Heart left ventricle (tissue), 16 donors: ENCODE measurements around the gene ADAMTSL1. TPM values are rescaled to one million over a fixed set of nuclear protein-coding genes. Genes with fewer than 3 reads are reported as not detected.

ENCODE experiments used
- ATAC-seq, 4 donors: fragments of 200-7000 bp; cut with Tn5 transposase; one replicate each; pipeline ENCODE4 v1.9.1; 2020 to 2022; ENCODE audit warnings: moderate library complexity in 4 of 4, mild to moderate bottlenecking in 3 of 4, moderate number of reproducible peaks in 1 of 4
- DNase-seq, 5 donors: peaks; one replicate each; pipeline ENCODE4 v3.0.0-alpha.2; 2020
- H3K27ac ChIP-seq, 12 donors: fragments of 200-600 bp; sonication (generic) in 4 of 12; one replicate each; pipeline versions ENCODE4 v1.5.0 to v1.8.0; 2016 to 2022; ENCODE audit warnings: mild to moderate bottlenecking in 2 of 12
- H3K27me3 ChIP-seq, 9 donors: fragments of 200-600 bp; sonication (generic) in 2 of 9; one replicate each; pipeline versions ENCODE4 v1.5.1 to v1.8.0; 2016 to 2022; ENCODE audit warnings: mild to moderate bottlenecking in 3 of 9
- H3K36me3 ChIP-seq, 9 donors: fragments of 200-600 bp; sonication (generic) in 2 of 9; one replicate each; pipeline versions ENCODE4 v1.5.0 to v1.8.0; 2018 to 2022; ENCODE audit warnings: mild to moderate bottlenecking in 2 of 9
- H3K4me1 ChIP-seq, 12 donors: fragments of 200-600 bp; sonication (generic) in 4 of 12; one replicate each; pipeline versions ENCODE4 v1.5.0 to v1.8.0; 2016 to 2022; ENCODE audit warnings: mild to moderate bottlenecking in 3 of 12
- H3K4me3 ChIP-seq, 12 donors: fragments of 200-600 bp; sonication (generic) in 4 of 12; one replicate each; pipeline versions ENCODE4 v1.5.0 to v1.8.0; 2017 to 2022; ENCODE audit warnings: mild to moderate bottlenecking in 9 of 12, moderate library complexity in 4 of 12
- H3K9me3 ChIP-seq, 12 donors: fragments of 200-600 bp; sonication (generic) in 4 of 12; one replicate each; pipeline versions ENCODE4 v1.5.0 to v1.8.0; 2016 to 2022; ENCODE audit warnings: mild to moderate bottlenecking in 1 of 12
- CTCF ChIP-seq, 12 donors: fragments of 200-600 bp; sonication (generic) in 4 of 12; IDR thresholded peaks; one replicate each; pipeline versions ENCODE4 v1.5.0 to v1.8.0; 2018 to 2022; ENCODE audit warnings: antibody characterized with exemption in 12 of 12, mild to moderate bottlenecking in 5 of 12
- POLR2A ChIP-seq, 2 donors: fragments of 450-650 bp; IDR thresholded peaks; one replicate each; pipeline ENCODE4 v1.6.1; 2017; ENCODE audit warnings: antibody characterized with exemption in 2 of 2, mild to moderate bottlenecking in 2 of 2, moderate library complexity in 2 of 2
- WGBS, 4 donors: extraction: QIAGEN DNeasy Blood & Tissue Kit in 2 of 4; methylation state at CpG; one replicate each; pipeline versions ENCODE4 v1.1.5 to v1.1.7; 2013 to 2018; 5-methylcytosine and 5-hydroxymethylcytosine counted together
- intact Hi-C, 10 donors: fragments of 100-400 bp; cut with DNase I; formaldehyde crosslinking; loops; one replicate each; pipeline versions ENCODE4 v1.11.1 to v1.14.2; 2022
- polyA plus RNA-seq, 2 donors: library from polyadenylated mRNA; stranded (reverse); fragments of 200-250 nt; gene quantifications; one replicate each; pipeline ENCODE4 v1.2.3, GENCODE V29; 2013
- total RNA-seq, 9 donors: library from RNA; depleted of rRNA in 2 of 9; stranded (reverse); fragments of >200 nt in 2 of 9; fragmentation: NEBNext Ultra II Directional in 3 of 9; extraction: Animal tissue kit (Norgen Biotek cat#: 25700) in 3 of 9; gene quantifications; one replicate each; pipeline versions ENCODE4 v1.1.0 to v1.2.4, GENCODE V29; 2016 to 2023
- donor health status: ischemic (EF 13 %, LVEDD 7.1; RV severe dilation, severe dysfunction).
- donor health status: healthy with polysubstance abuse.
- donor health status: DM: no; HTN: yes; CAD: no.
- donor health status: DM: no; HTN: no; CAD: no.
- donor health status: ischemic (EF 25% LVEDD 6.9; RV normal size, moderate dysfunction).
- donor health status: ischemic (EF 25% LVEDD 5.7; RV mildly dilated, moderate dysfunction).
- donor health status: healthy.
- donor health status: DM: yes; HTN: yes; CAD: no.
- donor health status: ischemic (EF 35%, LVEDD 5.7; RV mildly dilated, moderate dysfunction).
- donor health status: nonischemic (EF 11% LVEDD 7.7; RV severe dilation, severe dysfunction).
- donor health status: DM: yes; HTN: yes; CAD: no.
- donor health status: PGD.
- donor health status: ischemic (EF 29% LVEDD 5.4; RV normal size, mild dysfunction).
- donor health status: nonischemic (EF 23%, LVEDD 6.1; RV moderate dilation, normal function).

Gene ADAMTSL1
- total and polyA plus RNA-seq, 11 donors, result 0.46 to 4.7 (median 1.1) TPM

- Histone ChIP-seq H3K27ac (peak overlapping the region in 5 of 12 donors; percentile 5 to 47 (median 34)), H3K9me3 (no peaks in the 10 kb centered on the region), H3K4me1 (peaks cover 0 to 23% (median 9%) of the 10 kb centered on the region in 12 donors), H3K27me3 (no peaks in the 10 kb centered on the region), H3K36me3 (no peaks in the 10 kb centered on the region), H3K4me3 (no peak overlapping the region)
- no peak for DNase-seq
- 60 to 68% (median 66%) methylated on average over 6 of the region's 6 CpGs for WGBS, 4 donors
- intact Hi-C loops, result no loop called here
- ATAC-seq, result peak in 1 of 4 donors; percentile 24
- TF ChIP-seq CTCF (IDR thresholded peaks at IDR 0.05), result no peak
- no peak for TF ChIP-seq POLR2A (IDR thresholded peaks at IDR 0.05)
These were observed 375.3 kb downstream of the ADAMTSL1 start for GRCh38 chr9:18849270-18849669.

GRCh38 chr9:18849890-18850677 lies 376.1 kb downstream of the ADAMTSL1 start:
- 49 to 55% (median 51%) methylated on average over 4 of the region's 4 CpGs for whole genome bisulfite sequencing, 4 donors
- H3K27ac ChIP-seq, result peak overlapping the region in 8 of 12 donors; percentile 26 to 47 (median 34)
- H3K4me3 ChIP-seq, result no peak overlapping the region
- no peaks in the 10 kb centered on the region for H3K9me3 ChIP-seq
- peak in 1 of 12 donors; percentile 10 for TF ChIP-seq CTCF (IDR thresholded peaks at IDR 0.05)
- no peak for TF ChIP-seq POLR2A (IDR thresholded peaks at IDR 0.05)
- peaks cover 0 to 23% (median 9%) of the 10 kb centered on the region in 12 donors for H3K4me1 ChIP-seq
- intact Hi-C loops, result no loop called here
- no peaks in the 10 kb centered on the region for H3K27me3 ChIP-seq
- no peaks in the 10 kb centered on the region for H3K36me3 ChIP-seq
- ATAC-seq, result peak; percentile 62 to 89 (median 80)
- DNase-seq, result peak in 2 of 5 donors; percentile 25 to 45

GRCh38 chr9:18851069-18851795 lies 377.3 kb downstream of the ADAMTSL1 start:
- no peaks in the 10 kb centered on the region for H3K36me3 ChIP-seq
- no peaks in the 10 kb centered on the region for H3K9me3 ChIP-seq
- no peak overlapping the region for H3K4me3 ChIP-seq
- 75 to 86% (median 78%) methylated on average over 5 of the region's 5 CpGs for WGBS, 4 donors
- DNase-seq, result no peak
- TF ChIP-seq CTCF (IDR thresholded peaks at IDR 0.05) (no peak), POLR2A (IDR thresholded peaks at IDR 0.05) (no peak)
- no peaks in the 10 kb centered on the region for H3K27me3 ChIP-seq
- ATAC-seq, result no peak
- intact Hi-C loops, result no loop called here
- H3K4me1 ChIP-seq, result peaks cover 0 to 34% (median 10%) of the 10 kb centered on the region in 12 donors
- no peak overlapping the region for H3K27ac ChIP-seq

DNA sequence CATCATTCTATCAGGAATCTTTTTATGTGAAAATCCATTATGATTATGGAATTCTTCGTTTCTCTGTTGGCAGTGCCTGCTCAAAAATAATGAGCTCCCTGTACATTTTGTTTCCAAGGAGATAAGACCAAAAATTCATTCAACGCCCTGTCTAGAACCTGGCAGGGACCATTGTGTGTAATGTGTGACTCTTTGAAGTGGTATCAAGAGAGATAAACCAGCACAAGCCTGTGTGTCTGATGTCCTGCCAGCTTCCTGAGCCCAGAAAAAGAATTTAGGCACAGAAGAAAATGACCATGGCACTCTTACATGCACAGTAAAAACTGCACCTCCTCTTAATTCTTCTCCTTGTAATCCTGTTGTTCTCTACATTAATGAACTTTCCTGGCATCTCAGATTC lies 381.7 kb downstream of the ADAMTSL1 start:
- Histone ChIP-seq H3K4me1 (peaks cover 0 to 22% (median 4%) of the 10 kb centered on the region in 12 donors), H3K27me3 (no peaks in the 10 kb centered on the region), H3K27ac (peak overlapping the region in 1 of 12 donors; percentile 39), H3K4me3 (no peak overlapping the region), H3K36me3 (no peaks in the 10 kb centered on the region), H3K9me3 (no peaks in the 10 kb centered on the region)
- intact Hi-C loops, result no loop called here
- no peak for TF ChIP-seq CTCF (IDR thresholded peaks at IDR 0.05)
- no peak for TF ChIP-seq POLR2A (IDR thresholded peaks at IDR 0.05)
- peak; percentile 93 to 97 (median 96) for ATAC-seq
- WGBS, 4 donors, result 33 to 51% (median 35%) methylated on average over 2 of the region's 2 CpGs
- peak in 4 of 5 donors; percentile 41 to 58 (median 43) for DNase-seq
